DOHH2 (cell line): ENCODE data around the gene NDUFS4.

Experiments used
- EZH2phosphoT487 ChIP-seq: fragments of 200-600 bp; sonication (generic); IDR thresholded peaks from 2 replicates; pipeline ENCODE4 v1.6.1; 2017; ENCODE audit warnings: borderline replicate concordance, mild to moderate bottlenecking, antibody characterized with exemption, low read length, moderate library complexity, mixed read lengths
- TF ChIP-seq, protein P1 (sequence below): fragments of 200-600 bp; sonication (generic); IDR thresholded peaks from one replicate; pipeline ENCODE4 v1.5.1; 2014; ENCODE audit warnings: antibody characterized with exemption, mild to moderate bottlenecking, low read depth, low read length; ENCODE audit not compliant: poor library complexity, severe bottlenecking

DNA sequence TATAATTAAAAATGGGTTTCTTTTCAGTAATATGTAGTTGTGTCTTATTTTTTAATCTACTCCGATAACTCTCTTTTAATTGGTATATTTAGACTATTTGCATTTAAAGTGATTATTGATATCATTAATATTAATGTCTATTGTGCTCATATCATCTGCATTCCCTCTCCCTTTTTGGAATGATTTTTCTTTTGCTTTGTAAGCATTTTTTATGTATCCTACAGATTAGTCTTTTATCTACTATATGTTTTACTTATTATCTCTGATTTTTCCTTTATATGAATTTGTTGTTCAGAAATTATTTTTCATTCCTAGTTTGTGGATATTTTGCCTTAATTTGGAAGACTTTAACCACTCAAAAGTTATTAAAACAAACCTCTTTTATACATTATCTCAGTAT, 34.0 kb downstream of the NDUFS4 start:
- TF ChIP-seq, protein P1, sequence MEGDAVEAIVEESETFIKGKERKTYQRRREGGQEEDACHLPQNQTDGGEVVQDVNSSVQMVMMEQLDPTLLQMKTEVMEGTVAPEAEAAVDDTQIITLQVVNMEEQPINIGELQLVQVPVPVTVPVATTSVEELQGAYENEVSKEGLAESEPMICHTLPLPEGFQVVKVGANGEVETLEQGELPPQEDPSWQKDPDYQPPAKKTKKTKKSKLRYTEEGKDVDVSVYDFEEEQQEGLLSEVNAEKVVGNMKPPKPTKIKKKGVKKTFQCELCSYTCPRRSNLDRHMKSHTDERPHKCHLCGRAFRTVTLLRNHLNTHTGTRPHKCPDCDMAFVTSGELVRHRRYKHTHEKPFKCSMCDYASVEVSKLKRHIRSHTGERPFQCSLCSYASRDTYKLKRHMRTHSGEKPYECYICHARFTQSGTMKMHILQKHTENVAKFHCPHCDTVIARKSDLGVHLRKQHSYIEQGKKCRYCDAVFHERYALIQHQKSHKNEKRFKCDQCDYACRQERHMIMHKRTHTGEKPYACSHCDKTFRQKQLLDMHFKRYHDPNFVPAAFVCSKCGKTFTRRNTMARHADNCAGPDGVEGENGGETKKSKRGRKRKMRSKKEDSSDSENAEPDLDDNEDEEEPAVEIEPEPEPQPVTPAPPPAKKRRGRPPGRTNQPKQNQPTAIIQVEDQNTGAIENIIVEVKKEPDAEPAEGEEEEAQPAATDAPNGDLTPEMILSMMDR, result no peak
- TF ChIP-seq EZH2phosphoT487, result no peak
